GM12864 (cell line): Measurements from ENCODE around the gene PDE4B.
"Not testable (repeated sequence)": the region's sequence is repeated elsewhere in the genome, so short reads cannot be mapped to it uniquely, and the experiment has no call there.

ENCODE experiments used
- DNase-seq: peaks from one replicate; pipeline ENCODE4 v3.0.0-alpha.2; 2011; ENCODE audit warnings: low read depth
- H3K4me3 ChIP-seq: 2 replicates; pipeline ENCODE4 v1.5.1; 2011; ENCODE audit warnings: mild to moderate bottlenecking, low read depth, low read length, control low read depth
- TF ChIP-seq, protein P1 (sequence below): IDR thresholded peaks from 2 replicates; pipeline ENCODE4 v1.5.1; 2011; ENCODE audit warnings: low read depth, mild to moderate bottlenecking, moderate library complexity, low read length, control low read depth, inconsistent platforms; ENCODE audit errors: missing control alignments

PDE4B gene

DNA sequence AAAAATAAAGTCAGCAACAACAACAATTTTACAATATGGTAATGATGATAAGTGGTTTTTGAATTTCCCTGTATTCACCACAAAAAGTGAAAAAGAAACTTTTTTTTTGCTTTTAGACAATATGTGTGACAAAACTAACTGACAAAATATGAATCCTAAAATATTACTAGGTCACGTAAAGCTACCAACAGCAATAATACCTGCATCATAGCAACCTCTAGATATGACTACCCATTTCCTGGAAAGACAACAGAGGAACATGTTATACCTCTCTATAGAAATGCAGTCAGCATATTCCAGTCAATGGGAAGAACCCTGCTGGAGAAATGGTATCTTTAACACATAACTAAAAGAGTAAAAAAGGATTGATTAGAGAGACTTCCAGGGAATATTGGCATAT is 73.7 kb downstream of the PDE4B start:
- TF ChIP-seq, protein P1, sequence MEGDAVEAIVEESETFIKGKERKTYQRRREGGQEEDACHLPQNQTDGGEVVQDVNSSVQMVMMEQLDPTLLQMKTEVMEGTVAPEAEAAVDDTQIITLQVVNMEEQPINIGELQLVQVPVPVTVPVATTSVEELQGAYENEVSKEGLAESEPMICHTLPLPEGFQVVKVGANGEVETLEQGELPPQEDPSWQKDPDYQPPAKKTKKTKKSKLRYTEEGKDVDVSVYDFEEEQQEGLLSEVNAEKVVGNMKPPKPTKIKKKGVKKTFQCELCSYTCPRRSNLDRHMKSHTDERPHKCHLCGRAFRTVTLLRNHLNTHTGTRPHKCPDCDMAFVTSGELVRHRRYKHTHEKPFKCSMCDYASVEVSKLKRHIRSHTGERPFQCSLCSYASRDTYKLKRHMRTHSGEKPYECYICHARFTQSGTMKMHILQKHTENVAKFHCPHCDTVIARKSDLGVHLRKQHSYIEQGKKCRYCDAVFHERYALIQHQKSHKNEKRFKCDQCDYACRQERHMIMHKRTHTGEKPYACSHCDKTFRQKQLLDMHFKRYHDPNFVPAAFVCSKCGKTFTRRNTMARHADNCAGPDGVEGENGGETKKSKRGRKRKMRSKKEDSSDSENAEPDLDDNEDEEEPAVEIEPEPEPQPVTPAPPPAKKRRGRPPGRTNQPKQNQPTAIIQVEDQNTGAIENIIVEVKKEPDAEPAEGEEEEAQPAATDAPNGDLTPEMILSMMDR, result no peak
- no peak overlapping the region for H3K4me3 ChIP-seq
- DNase-seq, result no peak

DNA sequence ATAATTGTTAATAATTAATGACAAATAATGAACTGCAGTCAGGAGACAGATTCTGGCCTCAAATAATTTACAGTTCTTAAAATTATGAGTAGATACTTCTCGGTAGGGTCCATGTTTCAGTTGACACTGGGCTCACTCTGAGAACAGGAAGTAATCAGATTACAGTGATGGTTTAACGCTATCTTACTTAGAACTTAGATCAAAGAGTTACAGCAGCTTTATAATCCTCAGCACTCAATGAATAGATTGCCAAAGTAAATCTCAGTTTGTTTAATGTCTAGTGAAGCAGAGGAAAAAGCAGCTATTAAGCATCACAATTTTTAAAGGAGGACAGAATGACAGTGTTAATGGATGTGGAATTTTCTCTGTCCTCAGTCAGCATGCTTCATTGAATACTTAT is 79.6 kb downstream of the PDE4B start:
- no peak overlapping the region for H3K4me3 ChIP-seq
- TF ChIP-seq, protein P1, result no peak
- no peak for DNase-seq

GRCh38 chr1:65878342-65878741 is 85.6 kb downstream of the PDE4B start:
- H3K4me3 ChIP-seq, DNase-seq: not testable (repeated sequence)

DNA sequence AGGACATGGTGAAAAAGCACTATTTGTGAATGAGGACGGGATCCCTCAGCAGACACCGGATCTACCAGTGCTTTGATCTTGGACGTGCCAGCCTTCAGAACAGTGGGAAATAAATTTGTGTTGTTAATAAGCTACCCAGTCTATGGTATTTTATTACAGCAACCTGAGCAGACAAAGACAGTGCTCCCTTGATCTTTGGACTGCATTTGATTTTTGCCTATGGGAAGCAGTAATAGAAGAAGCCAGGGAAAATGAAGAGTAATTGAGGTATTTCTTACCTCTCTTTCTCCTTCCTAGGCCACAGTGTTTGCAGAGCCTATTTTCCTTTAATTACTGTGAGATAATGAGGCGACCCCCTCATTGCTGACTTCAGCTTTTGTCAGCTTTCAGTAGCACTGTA is 87.9 kb downstream of the PDE4B start:
- TF ChIP-seq, protein P1, result no peak
- H3K4me3 ChIP-seq, result no peak overlapping the region
- DNase-seq, result no peak

GRCh38 chr1:65881067-65881594 is 88.4 kb downstream of the PDE4B start:
- TF ChIP-seq, protein P1, result no peak
- no peak overlapping the region for H3K4me3 ChIP-seq
- no peak for DNase-seq

- H3K4me3 ChIP-seq, result no peak overlapping the region
- TF ChIP-seq, protein P1, result no peak
- DNase-seq, result no peak
These were observed 89.4 kb downstream of the PDE4B start for GRCh38 chr1:65882076-65882475.

DNA sequence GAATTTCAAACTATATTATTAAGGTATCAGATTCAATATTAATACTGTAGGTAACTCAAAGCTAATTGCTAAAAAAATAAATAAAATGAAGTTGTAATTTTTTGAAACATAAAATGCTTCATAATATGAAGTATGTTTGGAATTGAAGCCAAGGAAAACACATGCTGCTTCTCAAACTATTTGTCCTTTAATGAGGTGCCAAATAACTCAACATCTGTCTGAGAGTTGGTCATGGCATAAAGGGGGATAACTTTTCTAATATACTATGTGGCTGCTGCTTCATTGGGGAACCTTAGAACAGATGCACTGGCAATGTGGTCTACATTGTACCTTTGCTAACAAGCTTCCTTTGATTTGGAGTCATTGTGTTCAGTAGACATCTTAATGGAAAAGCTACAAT is 96.7 kb downstream of the PDE4B start:
- no peak overlapping the region for H3K4me3 ChIP-seq
- TF ChIP-seq, protein P1, result no peak
- DNase-seq, result no peak
